HCEC 1CT (cell line): ENCODE results near the gene STK16.
"Not testable (repeated sequence)": the region's sequence is repeated elsewhere in the genome, so short reads cannot be mapped to it uniquely, and the experiment has no call there.

ENCODE experiments used
- DNase-seq: peaks from one replicate; pipeline ENCODE4 v3.0.0-alpha.2; 2017

Gene STK16

GRCh38 chr2:219245148-219245898, at the start of gene STK16, which contains the start of gene GLB1L:
Gene STK16, plus strand, starts transcription at chr2:219245479. Its CDS starts 521 bp downstream, at chr2:219246000.
Gene GLB1L, minus strand, starts transcription at chr2:219245444. Its CDS starts 1,871 bp downstream, at chr2:219243573.
- peak; percentile 90 for DNase-seq

DNA sequence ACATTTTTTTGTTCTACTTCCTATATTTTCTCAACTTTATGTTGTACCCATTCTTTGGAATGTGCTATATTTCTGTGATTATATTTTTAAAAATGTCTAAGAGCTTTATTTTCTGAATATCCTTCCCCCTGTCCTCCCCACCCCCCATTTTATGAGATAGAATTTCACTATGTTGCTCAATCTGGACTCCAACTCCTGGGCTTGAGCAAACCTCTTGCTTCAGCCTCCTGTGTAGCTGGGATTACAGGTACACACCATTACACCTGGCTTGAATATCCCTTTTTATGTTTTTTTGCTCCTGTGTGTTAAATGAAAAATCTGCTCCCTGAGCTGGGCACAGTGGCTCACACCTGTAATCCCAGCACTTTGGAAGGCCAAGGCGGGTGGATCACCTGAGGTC, 47.9 kb upstream of the STK16 start:
- DNase-seq = no peak

- DNase-seq = no peak
Measured at GRCh38 chr2:219198974-219199373, 46.3 kb upstream of the STK16 start.

DNA sequence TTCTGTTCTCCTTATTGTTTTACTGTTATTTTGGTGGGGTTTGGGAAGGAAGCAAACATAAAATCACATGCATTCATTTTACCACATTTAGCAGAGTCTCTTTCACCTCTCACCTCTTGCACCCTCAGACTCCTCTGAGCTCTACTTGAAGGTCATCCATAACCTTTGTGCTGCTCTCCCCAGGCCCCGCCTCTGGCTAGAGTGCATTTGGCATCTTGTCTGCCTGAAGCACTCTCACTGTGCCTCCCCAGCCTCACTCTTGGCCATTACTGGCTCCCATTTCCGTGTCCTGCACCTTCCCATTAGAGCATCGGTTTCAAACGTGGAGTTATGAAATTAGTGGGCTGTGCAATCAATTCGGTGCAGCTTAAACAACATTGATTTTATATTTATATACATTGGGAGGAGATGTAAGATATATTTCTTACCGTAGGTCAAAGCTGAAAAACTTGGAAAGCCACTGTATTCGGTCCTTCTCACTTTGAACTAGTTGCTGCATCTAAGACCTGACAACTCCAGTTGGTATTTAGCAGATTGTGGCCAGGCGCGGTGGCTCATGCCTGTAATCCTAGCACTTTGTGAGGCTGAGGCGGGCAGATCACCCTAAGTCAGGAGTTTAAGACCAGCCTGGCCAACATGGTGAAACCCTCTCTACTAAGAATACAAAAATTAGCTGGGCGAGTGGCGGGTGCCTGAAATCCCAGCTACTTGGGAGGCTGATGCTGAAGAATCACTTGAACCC, 45.6 kb upstream of the STK16 start:
- DNase-seq = no peak

GRCh38 chr2:219200502-219201326, 44.6 kb upstream of the STK16 start:
- not testable (repeated sequence) for DNase-seq

GRCh38 chr2:219201331-219201730, 43.9 kb upstream of the STK16 start:
- not testable (repeated sequence) for DNase-seq

- DNase-seq = no peak
Measured at GRCh38 chr2:219204425-219205164, 40.7 kb upstream of the STK16 start.

DNA sequence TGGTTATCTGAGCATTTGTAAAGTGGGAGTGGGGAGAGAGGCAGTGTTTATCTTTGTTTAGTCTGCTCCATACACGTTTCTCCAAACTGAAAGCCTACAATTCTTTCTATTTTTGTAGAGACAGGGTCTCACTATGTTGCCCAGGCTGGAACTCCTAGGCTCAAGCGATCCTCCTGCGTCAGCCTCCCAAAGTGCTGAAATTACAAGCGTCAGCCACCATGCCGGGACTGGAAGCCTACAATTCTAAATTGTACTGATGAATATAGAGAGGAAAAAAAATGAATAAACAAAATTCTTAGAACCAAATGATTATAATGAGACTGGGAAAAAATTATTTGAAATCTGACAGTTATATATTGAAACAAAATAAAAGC, 40.1 kb upstream of the STK16 start:
- DNase-seq = no peak

DNA sequence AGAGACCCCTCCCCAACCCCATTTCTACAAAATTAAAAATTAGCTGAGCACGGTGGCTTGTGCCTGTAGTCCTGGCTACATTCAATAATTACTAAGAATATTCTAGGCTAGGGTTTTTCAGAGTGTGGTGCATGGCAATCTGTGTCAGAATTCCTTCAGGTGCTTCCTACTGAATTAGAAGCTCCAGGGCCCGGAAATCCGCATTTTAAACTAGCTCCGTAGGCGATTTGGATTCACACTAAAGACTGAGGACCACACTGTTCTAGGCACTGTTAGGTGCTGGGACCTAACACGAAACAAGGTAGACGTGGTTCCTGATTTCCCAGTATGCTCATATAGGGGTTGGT, 39.3 kb upstream of the STK16 start:
- DNase-seq = no peak

DNA sequence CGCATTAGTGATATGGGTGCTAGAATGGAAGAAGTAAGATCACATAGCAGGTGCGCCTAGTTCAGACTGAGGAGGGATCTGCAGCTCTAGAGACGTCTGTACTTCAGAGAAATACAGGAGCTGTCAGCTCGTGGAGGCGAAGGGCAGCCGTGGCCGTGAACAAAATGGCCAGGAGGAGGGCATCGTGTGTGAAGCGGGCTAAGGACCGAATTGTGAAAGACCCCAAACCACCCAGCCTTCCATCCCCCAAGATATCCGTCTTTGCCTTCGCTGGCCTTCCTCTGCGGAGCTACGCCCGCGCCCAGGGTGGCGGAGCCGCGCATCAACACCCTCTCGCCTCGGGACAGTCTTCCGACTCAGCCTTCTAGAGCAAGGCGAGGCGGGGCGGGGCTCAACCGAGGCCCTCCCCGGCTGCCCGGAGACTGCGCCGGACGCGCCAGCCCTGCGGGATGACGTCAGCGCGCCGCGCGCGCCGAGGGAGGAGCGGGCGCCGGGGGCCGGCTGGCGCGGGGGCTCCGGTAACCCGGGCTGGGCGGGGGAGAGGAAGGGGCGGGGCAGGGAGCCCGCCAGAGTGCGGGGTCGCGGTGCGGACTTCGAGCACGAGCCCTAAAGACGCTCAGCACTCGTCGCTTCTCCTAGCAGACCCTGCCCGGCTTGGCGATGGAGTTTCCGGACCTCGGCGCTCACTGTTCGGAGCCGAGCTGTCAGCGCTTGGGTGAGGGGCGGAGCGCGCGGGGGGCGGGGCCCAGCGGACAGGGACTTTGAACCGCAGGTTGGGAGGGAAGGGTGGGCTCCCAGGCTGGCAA, 38.7 kb upstream of the STK16 start, which contains the start of gene ZFAND2B:
Gene ZFAND2B, plus strand, starts transcription at position 455 of the 806 bp plus-strand sequence. Its CDS starts 206 bp downstream, at position 661.
- DNase-seq = peak; percentile 90

- no peak for DNase-seq
Measured at GRCh38 chr2:219207134-219207883, 38.0 kb upstream of the STK16 start.

GRCh38 chr2:219207884-219208740, 37.2 kb upstream of the STK16 start:
- DNase-seq = peak; percentile 53

GRCh38 chr2:219209236-219210195, 35.8 kb upstream of the STK16 start:
- DNase-seq = no peak

GRCh38 chr2:219210196-219210885, 34.9 kb upstream of the STK16 start:
- no peak for DNase-seq

DNA sequence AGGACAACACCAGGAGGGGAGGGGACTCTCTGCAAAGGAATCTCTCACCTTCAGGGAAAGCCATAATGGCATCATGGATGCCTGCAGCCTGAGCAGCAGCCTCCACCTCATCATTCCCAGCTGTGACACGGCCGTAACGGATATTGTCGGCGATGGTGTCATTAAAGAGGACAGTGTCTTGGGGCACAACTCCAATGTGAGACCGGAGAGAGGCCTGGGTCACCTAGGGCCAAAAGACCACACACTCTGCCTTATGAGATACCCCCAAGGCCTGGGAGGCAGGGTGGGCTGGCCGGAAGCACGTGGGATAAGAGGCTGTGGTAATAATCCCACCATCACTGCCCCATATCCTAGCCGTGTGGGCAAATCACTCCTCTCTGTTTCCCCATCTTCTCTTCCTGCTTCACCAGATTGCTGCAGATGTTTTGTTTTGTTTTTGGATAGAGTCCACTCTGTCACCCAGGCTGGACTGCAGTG, 34.4 kb upstream of the STK16 start:
- no peak for DNase-seq

DNA sequence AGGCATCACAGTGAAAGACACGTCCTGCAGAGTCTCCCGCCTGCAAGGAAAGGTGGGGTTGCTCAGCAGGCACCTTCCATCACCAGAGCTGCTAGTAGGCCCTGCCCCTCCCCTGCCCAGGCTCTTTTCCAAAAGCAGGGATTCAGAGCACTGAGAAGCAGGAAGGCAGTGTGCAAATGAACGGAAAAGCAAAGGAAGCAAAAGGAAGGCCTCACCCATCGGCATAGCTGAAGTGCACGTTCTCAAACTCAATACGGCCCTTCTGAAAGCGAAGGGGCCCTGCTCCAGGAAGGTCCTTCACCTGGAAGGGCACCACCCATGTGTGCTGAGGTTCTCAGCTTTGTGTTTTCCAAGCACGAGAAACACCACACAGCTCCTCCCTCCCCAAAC, 32.3 kb upstream of the STK16 start:
- DNase-seq = no peak

- DNase-seq = no peak
Measured at GRCh38 chr2:219213486-219214071, 31.7 kb upstream of the STK16 start.

- DNase-seq = no peak
Measured at GRCh38 chr2:219214141-219214540, 31.1 kb upstream of the STK16 start.
